K562 (cell line): ENCODE measurements around the gene FBXO11. TPM values are rescaled to one million over a fixed set of nuclear protein-coding genes. Genes with fewer than 3 reads are reported as not detected.
A peak's percentile ranks its signal among the peaks of the same experiment; 100 is the strongest.

Source experiments
- ARID2 ChIP-seq: fragments of 450-650 bp; IDR thresholded peaks from 2 replicates; pipeline ENCODE4 v1.6.1; 2017; ENCODE audit warnings: antibody characterized with exemption, mild to moderate bottlenecking
- BHLHE40 ChIP-seq: IDR thresholded peaks from 2 replicates; pipeline ENCODE4 v1.6.1; 2011; ENCODE audit warnings: low read length, improper control_type of control experiment
- EHMT2 ChIP-seq: fragments of 450-650 bp; IDR thresholded peaks from 2 replicates; pipeline ENCODE4 v1.6.1; 2018; ENCODE audit warnings: antibody characterized with exemption
- GTF2F1 ChIP-seq: IDR thresholded peaks from 2 replicates; pipeline ENCODE4 v1.6.1; 2011; ENCODE audit warnings: low read depth, low read length, improper control_type of control experiment
- HDGF ChIP-seq: fragments of 450-650 bp; IDR thresholded peaks from 2 replicates; pipeline ENCODE4 v1.6.1; 2016
- HSF4 ChIP-seq: fragments of 250-450 bp; sonication (Bioruptor Pico); IDR thresholded peaks from 2 replicates; pipeline ENCODE4 v2.1.2; 2022; ENCODE audit warnings: mild to moderate bottlenecking, moderate library complexity, borderline replicate concordance
- MBD2 ChIP-seq: sonication (generic); IDR thresholded peaks from 2 replicates; pipeline ENCODE4 v1.6.1; 2016; ENCODE audit warnings: low read depth, borderline replicate concordance
- MYBL2 ChIP-seq, 2 experiments: fragments of 450-650 bp in 1 of 2; sonication (generic) in 1 of 2; formaldehyde crosslinking in 1 of 2; IDR thresholded peaks; 2 replicates each; pipeline versions ENCODE4 v1.6.1 to v1.8.1; 2017 to 2022; ENCODE audit warnings: borderline replicate concordance in 1 of 2, inconsistent platforms in 1 of 2, low read depth in 1 of 2, mild to moderate bottlenecking in 1 of 2, missing genetic modification reagents in 1 of 2, moderate library complexity in 1 of 2
- NEUROD1 ChIP-seq: fragments of 150-350 bp; IDR thresholded peaks from 2 replicates; pipeline ENCODE4 v1.6.1; 2014; ENCODE audit warnings: borderline replicate concordance, low read length, low read depth; ENCODE audit not compliant: partially characterized antibody
- PML ChIP-seq: IDR thresholded peaks from 2 replicates; pipeline ENCODE4 v1.6.1; 2012; ENCODE audit warnings: low read length, inconsistent platforms
- RBM17 ChIP-seq: fragments of 200-400 bp; formaldehyde crosslinking; IDR thresholded peaks from 2 replicates; pipeline ENCODE4 v1.6.1; 2017; ENCODE audit warnings: low read depth, mild to moderate bottlenecking, low read length, borderline replicate concordance
- RNF2 ChIP-seq: sonication (generic); IDR thresholded peaks from 2 replicates; pipeline ENCODE4 v1.6.1; 2016
- SMAD1 ChIP-seq: fragments of 150-350 bp; IDR thresholded peaks from 2 replicates; pipeline ENCODE4 v1.6.1; 2014; ENCODE audit warnings: low read length, low read depth; ENCODE audit not compliant: partially characterized antibody
- SP2 ChIP-seq: IDR thresholded peaks from 2 replicates; pipeline ENCODE4 v1.6.1; 2011; ENCODE audit warnings: mild to moderate bottlenecking, low read depth, low read length, moderate library complexity; ENCODE audit not compliant: poor library complexity, severe bottlenecking; ENCODE audit errors: extremely low read depth
- SRSF1 ChIP-seq: fragments of 200-400 bp; formaldehyde crosslinking; IDR thresholded peaks from 2 replicates; pipeline ENCODE4 v1.6.1; 2017; ENCODE audit warnings: mild to moderate bottlenecking, low read depth, low read length, moderate library complexity
- TRIM24 ChIP-seq, 2 experiments: fragments of 450-650 bp; IDR thresholded peaks; 2 replicates each; pipeline ENCODE4 v1.6.1; 2016
- XRCC3 ChIP-seq: fragments of 450-650 bp; IDR thresholded peaks from 2 replicates; pipeline ENCODE4 v1.6.1; 2017; ENCODE audit warnings: mild to moderate bottlenecking, moderate library complexity
- ZNF785 ChIP-seq: fragments of 250-450 bp; sonication (Bioruptor Pico); IDR thresholded peaks from 2 replicates; pipeline ENCODE4 v1.4.0; 2020; ENCODE audit warnings: mild to moderate bottlenecking
- polyA plus RNA-seq, 8 experiments: library from polyadenylated mRNA; depleted of rRNA in 4 of 8; stranded (reverse) in 5 of 8; unstranded in 3 of 8; fragments of >200 nt; fragmentation: Nextera tagmentation in 2 of 8; fragmentation: Illumina TruSeq in 1 of 8; extraction: Ambion mirVana in 2 of 8; extraction: Trizol in 1 of 8; gene quantifications; 2 replicates each; pipeline versions ENCODE4 v1.2.1 to v1.2.3, GENCODE V29; 2011 to 2014; ENCODE audit warnings: inconsistent platforms in 1 of 8, missing spikeins in 1 of 8
- total RNA-seq, 7 experiments: library from RNA; depleted of rRNA in 6 of 7; stranded (reverse); fragments of >200 nt in 6 of 7; fragmentation: Illumina TruSeq in 2 of 7; extraction: Trizol in 2 of 7; gene quantifications; 2 replicates each; pipeline versions ENCODE4 v1.2.1 to v1.2.3, GENCODE V29; 2011 to 2021; ENCODE audit warnings: low replicate concordance in 1 of 7
- TF ChIP-seq, protein P1 (sequence below): fragments of 450-650 bp; formaldehyde crosslinking; IDR thresholded peaks from 2 replicates; pipeline ENCODE4 v1.4.0; 2020; ENCODE audit warnings: mild to moderate bottlenecking, mixed read lengths
- TF ChIP-seq, protein P2 (sequence below): fragments of 250-450 bp; sonication (Bioruptor Pico); IDR thresholded peaks from 2 replicates; pipeline ENCODE4 v1.4.0; 2020; ENCODE audit warnings: mild to moderate bottlenecking, moderate library complexity, borderline replicate concordance
- TF ChIP-seq, protein P3 (sequence below): sonication (generic); formaldehyde crosslinking; IDR thresholded peaks from 2 replicates; pipeline ENCODE4 v1.8.0; 2022; ENCODE audit warnings: missing genetic modification reagents, mild to moderate bottlenecking, borderline replicate concordance

Gene FBXO11
- total and polyA plus RNA-seq, 9 of the 15 experiments (the other 6 are each of a cell fraction or from before 2014, with no cell fraction given), result 8.8 to 44.5 (median 24.1) TPM

DNA sequence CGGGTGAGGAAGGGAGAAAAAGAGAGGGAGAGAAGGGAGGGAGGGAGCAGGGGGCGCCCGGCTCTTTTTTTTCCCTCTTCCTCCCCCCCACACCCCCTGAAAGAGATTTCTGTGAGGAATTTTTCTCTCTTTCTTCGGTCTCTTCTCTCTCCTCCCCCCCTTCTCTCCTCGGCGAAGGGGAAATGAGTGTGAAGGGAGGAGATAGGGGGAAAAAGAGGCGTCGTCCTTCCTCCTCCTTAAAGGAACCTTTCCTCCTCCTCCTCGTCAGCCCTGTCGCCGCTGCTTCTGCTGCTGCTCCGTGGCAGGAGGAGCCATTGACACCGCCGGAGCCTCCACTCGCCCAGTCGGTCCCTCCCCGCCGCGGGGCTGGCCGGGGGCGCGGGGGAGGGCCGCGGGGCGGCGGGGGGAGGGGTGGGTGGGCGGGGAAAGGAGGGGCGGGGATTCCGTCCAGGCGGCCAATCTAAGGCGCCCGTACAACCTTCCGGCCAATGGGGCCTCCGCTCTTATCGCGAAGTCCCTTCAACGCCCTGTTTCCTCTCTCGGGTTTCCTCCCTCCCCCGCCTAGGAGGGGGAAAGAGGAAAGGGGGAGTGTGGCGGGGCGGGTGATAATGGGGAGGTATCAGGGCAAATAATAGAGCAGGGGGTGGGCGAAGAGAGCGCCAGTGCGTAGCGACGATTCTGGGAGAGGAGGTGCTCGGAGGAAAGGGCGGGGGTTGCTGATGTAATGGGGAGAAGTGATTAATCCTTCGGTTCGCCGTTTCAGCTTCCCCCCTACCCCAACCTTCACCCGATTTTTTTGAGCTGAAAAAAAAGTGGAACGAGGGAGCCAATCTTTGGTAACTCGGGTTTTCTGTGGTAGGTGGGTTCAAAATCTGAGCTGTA lies at the start of gene FBXO11 (continued):
- peak; percentile 84 for TF ChIP-seq MBD2
- TF ChIP-seq RBM17, result no peak
- peak; percentile 58 for TF ChIP-seq RNF2
- TF ChIP-seq GTF2F1, result no peak
- 0 out of 2 replicates have a peak, but pooled peaks have one; percentile 8 for TF ChIP-seq BHLHE40
- TF ChIP-seq EHMT2, result peak; percentile 76; the same call in 1 of the 2 replicates
- TF ChIP-seq SMAD1, result peak; percentile 34
- TF ChIP-seq, protein P1, sequence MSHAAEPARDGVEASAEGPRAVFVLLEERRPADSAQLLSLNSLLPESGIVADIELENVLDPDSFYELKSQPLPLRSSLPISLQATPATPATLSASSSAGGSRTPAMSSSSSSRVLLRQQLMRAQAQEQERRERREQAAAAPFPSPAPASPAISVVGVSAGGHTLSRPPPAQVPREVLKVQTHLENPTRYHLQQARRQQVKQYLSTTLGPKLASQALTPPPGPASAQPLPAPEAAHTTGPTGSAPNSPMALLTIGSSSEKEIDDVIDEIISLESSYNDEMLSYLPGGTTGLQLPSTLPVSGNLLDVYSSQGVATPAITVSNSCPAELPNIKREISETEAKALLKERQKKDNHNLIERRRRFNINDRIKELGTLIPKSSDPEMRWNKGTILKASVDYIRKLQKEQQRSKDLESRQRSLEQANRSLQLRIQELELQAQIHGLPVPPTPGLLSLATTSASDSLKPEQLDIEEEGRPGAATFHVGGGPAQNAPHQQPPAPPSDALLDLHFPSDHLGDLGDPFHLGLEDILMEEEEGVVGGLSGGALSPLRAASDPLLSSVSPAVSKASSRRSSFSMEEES (CRISPR knock-in tag), result no peak
- no peak for TF ChIP-seq MYBL2 (IDR thresholded peaks at IDR 0.05; ENCODE audit: low read depth)
- TF ChIP-seq MYBL2 (CRISPR knock-in tag; IDR thresholded peaks at IDR 0.05; ENCODE audit: borderline replicate concordance), result no peak
- TF ChIP-seq XRCC3, result no peak
- TF ChIP-seq SP2, result peak; percentile 53
- TF ChIP-seq, protein P2, sequence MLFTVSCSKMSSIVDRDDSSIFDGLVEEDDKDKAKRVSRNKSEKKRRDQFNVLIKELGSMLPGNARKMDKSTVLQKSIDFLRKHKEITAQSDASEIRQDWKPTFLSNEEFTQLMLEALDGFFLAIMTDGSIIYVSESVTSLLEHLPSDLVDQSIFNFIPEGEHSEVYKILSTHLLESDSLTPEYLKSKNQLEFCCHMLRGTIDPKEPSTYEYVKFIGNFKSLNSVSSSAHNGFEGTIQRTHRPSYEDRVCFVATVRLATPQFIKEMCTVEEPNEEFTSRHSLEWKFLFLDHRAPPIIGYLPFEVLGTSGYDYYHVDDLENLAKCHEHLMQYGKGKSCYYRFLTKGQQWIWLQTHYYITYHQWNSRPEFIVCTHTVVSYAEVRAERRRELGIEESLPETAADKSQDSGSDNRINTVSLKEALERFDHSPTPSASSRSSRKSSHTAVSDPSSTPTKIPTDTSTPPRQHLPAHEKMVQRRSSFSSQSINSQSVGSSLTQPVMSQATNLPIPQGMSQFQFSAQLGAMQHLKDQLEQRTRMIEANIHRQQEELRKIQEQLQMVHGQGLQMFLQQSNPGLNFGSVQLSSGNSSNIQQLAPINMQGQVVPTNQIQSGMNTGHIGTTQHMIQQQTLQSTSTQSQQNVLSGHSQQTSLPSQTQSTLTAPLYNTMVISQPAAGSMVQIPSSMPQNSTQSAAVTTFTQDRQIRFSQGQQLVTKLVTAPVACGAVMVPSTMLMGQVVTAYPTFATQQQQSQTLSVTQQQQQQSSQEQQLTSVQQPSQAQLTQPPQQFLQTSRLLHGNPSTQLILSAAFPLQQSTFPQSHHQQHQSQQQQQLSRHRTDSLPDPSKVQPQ (CRISPR knock-in tag), result no peak
- TF ChIP-seq, protein P3, sequence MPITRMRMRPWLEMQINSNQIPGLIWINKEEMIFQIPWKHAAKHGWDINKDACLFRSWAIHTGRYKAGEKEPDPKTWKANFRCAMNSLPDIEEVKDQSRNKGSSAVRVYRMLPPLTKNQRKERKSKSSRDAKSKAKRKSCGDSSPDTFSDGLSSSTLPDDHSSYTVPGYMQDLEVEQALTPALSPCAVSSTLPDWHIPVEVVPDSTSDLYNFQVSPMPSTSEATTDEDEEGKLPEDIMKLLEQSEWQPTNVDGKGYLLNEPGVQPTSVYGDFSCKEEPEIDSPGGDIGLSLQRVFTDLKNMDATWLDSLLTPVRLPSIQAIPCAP (CRISPR knock-in tag), result no peak
- TF ChIP-seq ARID2, result no peak
- TF ChIP-seq NEUROD1, result peak; percentile 24
- no peak for TF ChIP-seq HSF4 (CRISPR knock-in tag)
- no peak for TF ChIP-seq HDGF
- 0 out of 4 replicates have a peak, but pooled peaks of 1 of the 2 experiments have one; percentile 7 for TF ChIP-seq TRIM24 (IDR thresholded peaks at IDR 0.05)
- no peak for TF ChIP-seq SRSF1
- no peak for TF ChIP-seq ZNF785
- TF ChIP-seq PML, result peak; percentile 38; the same call in 1 of the 2 replicates
